K562 (cell line): ENCODE results near the gene DIPK1A. TPM values are rescaled to one million over a fixed set of nuclear protein-coding genes. Genes with fewer than 3 reads are reported as not detected.

Experiments
- ASH1L ChIP-seq: fragments of 450-650 bp; IDR thresholded peaks from 2 replicates; pipeline ENCODE4 v1.6.1; 2018; ENCODE audit warnings: borderline replicate concordance, mild to moderate bottlenecking, low read depth; ENCODE audit not compliant: partially characterized antibody
- CBFA2T3 ChIP-seq: fragments of 450-650 bp; IDR thresholded peaks from 2 replicates; pipeline ENCODE4 v1.6.1; 2017
- CBX1 ChIP-seq: sonication (generic); IDR thresholded peaks from 2 replicates; pipeline ENCODE4 v1.6.1; 2016; ENCODE audit warnings: antibody characterized with exemption, low read depth, mild to moderate bottlenecking
- CBX5 ChIP-seq: IDR thresholded peaks from 2 replicates; pipeline ENCODE4 v1.6.1; 2014; ENCODE audit warnings: low read depth, borderline replicate concordance
- ELF1 ChIP-seq: fragments of 200-800 bp; sonication (Bioruptor generic); IDR thresholded peaks from 2 replicates; pipeline ENCODE4 v1.6.1; 2016; ENCODE audit warnings: missing genetic modification characterization, missing compliant biosample characterization
- ETV6 ChIP-seq, 3 experiments: fragments of 150-350 bp in 1 of 3; sonication (generic) in 1 of 3; formaldehyde crosslinking in 1 of 3; IDR thresholded peaks; 2 replicates each; pipeline versions ENCODE4 v1.6.1 to v1.8.0; 2014 to 2022; ENCODE audit warnings: borderline replicate concordance in 2 of 3, low read depth in 2 of 3, antibody characterized with exemption in 1 of 3, low read length in 1 of 3, mild to moderate bottlenecking in 1 of 3, missing genetic modification reagents in 1 of 3
- FOXM1 ChIP-seq, 2 experiments: fragments of 450-650 bp in 1 of 2; sonication (generic) in 1 of 2; formaldehyde crosslinking in 1 of 2; IDR thresholded peaks; 2 replicates each; pipeline versions ENCODE4 v1.6.1 to v1.9.0; 2017 to 2022; ENCODE audit warnings: low read depth in 2 of 2, mild to moderate bottlenecking in 2 of 2, missing genetic modification reagents in 1 of 2, moderate library complexity in 1 of 2
- FOXP1 ChIP-seq: sonication (generic); formaldehyde crosslinking; IDR thresholded peaks from 2 replicates; pipeline ENCODE4 v1.8.0; 2022; ENCODE audit warnings: mild to moderate bottlenecking, missing genetic modification reagents
- JUND ChIP-seq, 2 experiments: IDR thresholded peaks; 2 replicates in 1 of 2; 3 replicates in 1 of 2; pipeline ENCODE4 v1.6.1; 2011; ENCODE audit warnings: borderline replicate concordance in 2 of 2, low read depth in 2 of 2, low read length in 2 of 2, improper control_type of control experiment in 1 of 2, missing biosample characterization in 1 of 2, missing genetic modification characterization in 1 of 2, missing genetic modification reagents in 1 of 2
- KLF6 ChIP-seq: fragments of 250-450 bp; sonication (Bioruptor Pico); IDR thresholded peaks from 2 replicates; pipeline ENCODE4 v1.4.0; 2020; ENCODE audit warnings: mild to moderate bottlenecking, moderate library complexity, borderline replicate concordance
- NR4A1 ChIP-seq, 2 experiments: fragments of 250-450 bp in 1 of 2; fragments of 450-650 bp in 1 of 2; sonication (Bioruptor Pico) in 1 of 2; IDR thresholded peaks; 2 replicates each; pipeline versions ENCODE4 v1.4.0 to v1.6.1; 2016 to 2020; ENCODE audit warnings: mild to moderate bottlenecking in 2 of 2, missing compliant biosample characterization in 1 of 2, missing genetic modification characterization in 1 of 2, moderate library complexity in 1 of 2
- TCFL5 ChIP-seq: fragments of 250-450 bp; sonication (Bioruptor Pico); conservative IDR thresholded peaks from 2 replicates; pipeline ENCODE4 v1.6.1; 2021; ENCODE audit warnings: mild to moderate bottlenecking, moderate library complexity, matching md5 sums
- ZC3H8 ChIP-seq: fragments of 450-650 bp; IDR thresholded peaks from 2 replicates; pipeline ENCODE4 v1.6.1; 2017
- ZNF217 ChIP-seq: sonication (generic); formaldehyde crosslinking; IDR thresholded peaks from 2 replicates; pipeline ENCODE4 v1.8.0; 2022; ENCODE audit warnings: mild to moderate bottlenecking, missing genetic modification reagents
- ZNF778 ChIP-seq: fragments of 450-650 bp; formaldehyde crosslinking; IDR thresholded peaks from 2 replicates; pipeline ENCODE4 v1.4.0; 2020; ENCODE audit warnings: mild to moderate bottlenecking, moderate library complexity
- polyA plus RNA-seq, 8 experiments: library from polyadenylated mRNA; depleted of rRNA in 4 of 8; stranded (reverse) in 5 of 8; unstranded in 3 of 8; fragments of >200 nt; fragmentation: Nextera tagmentation in 2 of 8; fragmentation: Illumina TruSeq in 1 of 8; extraction: Ambion mirVana in 2 of 8; extraction: Trizol in 1 of 8; gene quantifications; 2 replicates each; pipeline versions ENCODE4 v1.2.1 to v1.2.3, GENCODE V29; 2011 to 2014; ENCODE audit warnings: inconsistent platforms in 1 of 8, missing spikeins in 1 of 8
- total RNA-seq, 7 experiments: library from RNA; depleted of rRNA in 6 of 7; stranded (reverse); fragments of >200 nt in 6 of 7; fragmentation: Illumina TruSeq in 2 of 7; extraction: Trizol in 2 of 7; gene quantifications; 2 replicates each; pipeline versions ENCODE4 v1.2.1 to v1.2.3, GENCODE V29; 2011 to 2021; ENCODE audit warnings: low replicate concordance in 1 of 7
- TF ChIP-seq, protein P1 (sequence below): IDR thresholded peaks from 2 replicates; pipeline ENCODE4 v1.6.1; 2011; ENCODE audit not compliant: insufficient read length; ENCODE audit errors: extremely low read depth
- TF ChIP-seq, protein P2 (sequence below): fragments of 450-650 bp; IDR thresholded peaks from one replicate; pipeline ENCODE4 v1.6.1; 2018; ENCODE audit warnings: mild to moderate bottlenecking, moderate library complexity; ENCODE audit not compliant: partially characterized antibody
- TF ChIP-seq, protein P3 (sequence below): sonication (generic); formaldehyde crosslinking; IDR thresholded peaks from 2 replicates; pipeline ENCODE4 v1.8.1; 2023; ENCODE audit warnings: mild to moderate bottlenecking, missing genetic modification reagents
- TF ChIP-seq, protein P4 (sequence below): sonication (generic); formaldehyde crosslinking; IDR thresholded peaks from 2 replicates; pipeline ENCODE4 v1.8.0; 2022; ENCODE audit warnings: missing genetic modification reagents, mild to moderate bottlenecking, borderline replicate concordance

Gene DIPK1A
- total and polyA plus RNA-seq, 9 of the 15 experiments (the other 6 are each of a cell fraction or from before 2014, with no cell fraction given): 0.54 to 2.5 (median 1.3) TPM

DNA sequence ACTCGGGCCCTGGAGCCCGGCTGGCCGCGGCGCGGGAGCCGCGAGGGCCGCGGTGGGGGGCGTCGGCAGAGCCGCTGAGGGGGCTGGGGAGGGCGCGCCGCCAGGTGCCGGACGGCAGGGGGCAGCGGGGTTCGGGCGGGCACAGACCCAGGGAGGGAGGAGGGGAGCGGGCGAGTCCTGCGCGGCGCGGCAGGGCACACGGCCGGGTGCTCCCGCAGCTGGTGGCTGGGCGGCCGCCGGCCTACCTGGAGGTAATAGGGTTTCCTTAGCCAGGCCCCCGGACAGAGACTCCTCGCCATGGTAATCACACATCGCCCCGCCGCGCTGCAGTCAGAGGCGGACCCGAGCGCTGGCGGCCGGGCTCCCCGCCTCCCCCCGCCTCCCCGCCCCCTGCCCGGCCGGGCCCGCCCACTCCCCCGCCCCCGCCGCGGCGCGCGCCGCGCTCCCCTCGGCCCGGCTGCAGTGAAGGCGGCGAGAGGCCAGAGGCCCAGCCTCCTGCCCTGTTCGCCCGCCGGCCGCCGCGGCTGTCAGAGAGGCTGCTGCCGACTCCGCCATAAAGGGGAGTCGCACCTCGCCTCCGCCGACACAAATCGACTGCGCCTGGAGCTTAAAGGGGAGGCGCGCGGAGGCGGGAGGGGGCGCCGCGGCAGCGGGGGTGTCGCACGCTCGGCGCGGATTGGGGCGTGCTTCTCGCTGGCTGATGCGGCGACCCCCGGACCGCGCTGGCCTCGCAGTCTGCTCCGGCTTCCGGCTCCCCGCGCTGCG is at the start of gene DIPK1A (continued):
- TF ChIP-seq KLF6 (CRISPR knock-in tag): no peak
- no peak for TF ChIP-seq TCFL5 (CRISPR knock-in tag)
- no peak for TF ChIP-seq ELF1 (tag)
- no peak for TF ChIP-seq ZNF778
- no peak for TF ChIP-seq ASH1L
- TF ChIP-seq, protein P1, sequence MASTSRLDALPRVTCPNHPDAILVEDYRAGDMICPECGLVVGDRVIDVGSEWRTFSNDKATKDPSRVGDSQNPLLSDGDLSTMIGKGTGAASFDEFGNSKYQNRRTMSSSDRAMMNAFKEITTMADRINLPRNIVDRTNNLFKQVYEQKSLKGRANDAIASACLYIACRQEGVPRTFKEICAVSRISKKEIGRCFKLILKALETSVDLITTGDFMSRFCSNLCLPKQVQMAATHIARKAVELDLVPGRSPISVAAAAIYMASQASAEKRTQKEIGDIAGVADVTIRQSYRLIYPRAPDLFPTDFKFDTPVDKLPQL: no peak
- TF ChIP-seq, protein P2, sequence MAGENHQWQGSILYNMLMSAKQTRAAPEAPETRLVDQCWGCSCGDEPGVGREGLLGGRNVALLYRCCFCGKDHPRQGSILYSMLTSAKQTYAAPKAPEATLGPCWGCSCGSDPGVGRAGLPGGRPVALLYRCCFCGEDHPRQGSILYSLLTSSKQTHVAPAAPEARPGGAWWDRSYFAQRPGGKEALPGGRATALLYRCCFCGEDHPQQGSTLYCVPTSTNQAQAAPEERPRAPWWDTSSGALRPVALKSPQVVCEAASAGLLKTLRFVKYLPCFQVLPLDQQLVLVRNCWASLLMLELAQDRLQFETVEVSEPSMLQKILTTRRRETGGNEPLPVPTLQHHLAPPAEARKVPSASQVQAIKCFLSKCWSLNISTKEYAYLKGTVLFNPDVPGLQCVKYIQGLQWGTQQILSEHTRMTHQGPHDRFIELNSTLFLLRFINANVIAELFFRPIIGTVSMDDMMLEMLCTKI: no peak
- 0 out of 2 replicates have a peak, but pooled peaks have one; percentile 3 for TF ChIP-seq FOXP1 (CRISPR knock-in tag)
- no peak for TF ChIP-seq CBFA2T3
- TF ChIP-seq ETV6 (IDR thresholded peaks at IDR 0.05; ENCODE audit: borderline replicate concordance in 1 of 2, low read depth in 2 of 2, low read length in 1 of 2): no peak
- TF ChIP-seq ETV6 (CRISPR knock-in tag; IDR thresholded peaks at IDR 0.05; ENCODE audit: borderline replicate concordance): no peak
- TF ChIP-seq CBX1: no peak
- no peak for TF ChIP-seq CBX5
- no peak for TF ChIP-seq ZC3H8
- TF ChIP-seq FOXM1 (IDR thresholded peaks at IDR 0.05; ENCODE audit: low read depth): no peak
- no peak; the same call in 1 of the 2 replicates for TF ChIP-seq FOXM1 (CRISPR knock-in tag; IDR thresholded peaks at IDR 0.05; ENCODE audit: low read depth)
- no peak; the same call in 1 of the 2 replicates for TF ChIP-seq NR4A1 (CRISPR knock-in tag; IDR thresholded peaks at IDR 0.05)
- TF ChIP-seq NR4A1 (tag; IDR thresholded peaks at IDR 0.05): 0 out of 2 replicates have a peak, but pooled peaks have one; percentile 29
- no peak for TF ChIP-seq JUND (IDR thresholded peaks at IDR 0.05; ENCODE audit: borderline replicate concordance, low read depth, low read length)
- no peak for TF ChIP-seq JUND (tag; IDR thresholded peaks at IDR 0.05; ENCODE audit: borderline replicate concordance, low read depth, low read length)
- TF ChIP-seq, protein P3, sequence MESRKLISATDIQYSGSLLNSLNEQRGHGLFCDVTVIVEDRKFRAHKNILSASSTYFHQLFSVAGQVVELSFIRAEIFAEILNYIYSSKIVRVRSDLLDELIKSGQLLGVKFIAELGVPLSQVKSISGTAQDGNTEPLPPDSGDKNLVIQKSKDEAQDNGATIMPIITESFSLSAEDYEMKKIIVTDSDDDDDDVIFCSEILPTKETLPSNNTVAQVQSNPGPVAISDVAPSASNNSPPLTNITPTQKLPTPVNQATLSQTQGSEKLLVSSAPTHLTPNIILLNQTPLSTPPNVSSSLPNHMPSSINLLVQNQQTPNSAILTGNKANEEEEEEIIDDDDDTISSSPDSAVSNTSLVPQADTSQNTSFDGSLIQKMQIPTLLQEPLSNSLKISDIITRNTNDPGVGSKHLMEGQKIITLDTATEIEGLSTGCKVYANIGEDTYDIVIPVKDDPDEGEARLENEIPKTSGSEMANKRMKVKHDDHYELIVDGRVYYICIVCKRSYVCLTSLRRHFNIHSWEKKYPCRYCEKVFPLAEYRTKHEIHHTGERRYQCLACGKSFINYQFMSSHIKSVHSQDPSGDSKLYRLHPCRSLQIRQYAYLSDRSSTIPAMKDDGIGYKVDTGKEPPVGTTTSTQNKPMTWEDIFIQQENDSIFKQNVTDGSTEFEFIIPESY (CRISPR knock-in tag): 0 out of 2 replicates have a peak, but pooled peaks have one; percentile 33
- no peak for TF ChIP-seq ZNF217 (CRISPR knock-in tag)
- TF ChIP-seq, protein P4, sequence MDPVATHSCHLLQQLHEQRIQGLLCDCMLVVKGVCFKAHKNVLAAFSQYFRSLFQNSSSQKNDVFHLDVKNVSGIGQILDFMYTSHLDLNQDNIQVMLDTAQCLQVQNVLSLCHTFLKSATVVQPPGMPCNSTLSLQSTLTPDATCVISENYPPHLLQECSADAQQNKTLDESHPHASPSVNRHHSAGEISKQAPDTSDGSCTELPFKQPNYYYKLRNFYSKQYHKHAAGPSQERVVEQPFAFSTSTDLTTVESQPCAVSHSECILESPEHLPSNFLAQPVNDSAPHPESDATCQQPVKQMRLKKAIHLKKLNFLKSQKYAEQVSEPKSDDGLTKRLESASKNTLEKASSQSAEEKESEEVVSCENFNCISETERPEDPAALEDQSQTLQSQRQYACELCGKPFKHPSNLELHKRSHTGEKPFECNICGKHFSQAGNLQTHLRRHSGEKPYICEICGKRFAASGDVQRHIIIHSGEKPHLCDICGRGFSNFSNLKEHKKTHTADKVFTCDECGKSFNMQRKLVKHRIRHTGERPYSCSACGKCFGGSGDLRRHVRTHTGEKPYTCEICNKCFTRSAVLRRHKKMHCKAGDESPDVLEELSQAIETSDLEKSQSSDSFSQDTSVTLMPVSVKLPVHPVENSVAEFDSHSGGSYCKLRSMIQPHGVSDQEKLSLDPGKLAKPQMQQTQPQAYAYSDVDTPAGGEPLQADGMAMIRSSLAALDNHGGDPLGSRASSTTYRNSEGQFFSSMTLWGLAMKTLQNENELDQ (CRISPR knock-in tag): no peak
